ENCODE measurements around the gene HIPK3.

GRCh38 chr11:33384220-33384619, 127.0 kb downstream of the HIPK3 start:
- TF ChIP-seq POLR2A (IDR thresholded peaks at IDR 0.05; ENCODE audit: low read length) = no peak
- no peak for TF ChIP-seq GATA1 (IDR thresholded peaks at IDR 0.05; ENCODE audit: low read depth, low read length)
